Osteoblast (primary cell): ENCODE data around the gene RASSF1. TPM values are rescaled to one million over a fixed set of nuclear protein-coding genes. Genes with fewer than 3 reads are reported as not detected.

Experiments used
- DNase-seq: peaks from one replicate; pipeline ENCODE4 v3.0.0; 2011; ENCODE audit warnings: low spot score, mixed read lengths; ENCODE audit not compliant: insufficient read length; ENCODE audit errors: missing footprints
- H2AFZ ChIP-seq: 2 replicates; pipeline ENCODE4 v1.6.0; 2011; ENCODE audit warnings: mild to moderate bottlenecking, low read length
- H3K27ac ChIP-seq: 2 replicates; pipeline ENCODE4 v1.5.1; 2011; ENCODE audit warnings: mild to moderate bottlenecking, low read depth, low read length, moderate library complexity
- H3K27me3 ChIP-seq: 2 replicates; pipeline ENCODE4 v1.6.0; 2012; ENCODE audit warnings: mild to moderate bottlenecking, control low read depth, inconsistent platforms, low read length, moderate library complexity; ENCODE audit not compliant: insufficient read depth
- H3K36me3 ChIP-seq: 2 replicates; pipeline ENCODE4 v1.5.1; 2011; ENCODE audit warnings: mild to moderate bottlenecking, low read length, control low read depth, moderate library complexity; ENCODE audit not compliant: insufficient read depth
- H3K4me1 ChIP-seq: 2 replicates; pipeline ENCODE4 v1.5.1; 2011; ENCODE audit warnings: mild to moderate bottlenecking, low read length, control low read depth, moderate library complexity; ENCODE audit not compliant: insufficient read depth
- H3K4me2 ChIP-seq: 2 replicates; pipeline ENCODE4 v1.6.0; 2011; ENCODE audit warnings: mild to moderate bottlenecking, low read length; ENCODE audit not compliant: insufficient read depth
- H3K4me3 ChIP-seq: fragments of 200-600 bp; sonication (generic); 3 replicates; pipeline ENCODE4 v1.5.1; 2012; ENCODE audit warnings: mild to moderate bottlenecking, low read length, inconsistent platforms; ENCODE audit not compliant: insufficient read depth
- H3K79me2 ChIP-seq: 2 replicates; pipeline ENCODE4 v1.6.0; 2012; ENCODE audit warnings: mild to moderate bottlenecking, low read length, control low read depth, inconsistent platforms; ENCODE audit not compliant: insufficient read depth
- H3K9me3 ChIP-seq: 2 replicates; pipeline ENCODE4 v1.5.1; 2011; ENCODE audit warnings: low read depth, low read length, control low read depth
- H4K20me1 ChIP-seq: 2 replicates; pipeline ENCODE4 v1.6.0; 2012; ENCODE audit warnings: mild to moderate bottlenecking, low read length, control low read depth; ENCODE audit not compliant: insufficient read depth
- CTCF ChIP-seq: IDR thresholded peaks from 2 replicates; pipeline ENCODE4 v1.5.1; 2011; ENCODE audit warnings: mild to moderate bottlenecking, low read depth, low read length, moderate library complexity; ENCODE audit errors: extremely low read depth
- total RNA-seq: library from RNA; depleted of rRNA; stranded (reverse); fragments of >200 nt; gene quantifications from 2 replicates; pipeline ENCODE4 v1.2.3, GENCODE V29; 2012

RASSF1 gene
- total RNA-seq, 1 donor = 18.1 TPM

GRCh38 chr3:50336452-50337174 lies 4.0 kb downstream of the RASSF1 start:
- DNase-seq = peak; percentile 81
- H3K79me2 ChIP-seq = peaks cover 83% of the 10 kb centered on the region

GRCh38 chr3:50334339-50335075 lies 6.1 kb downstream of the RASSF1 start:
- peaks cover 91% of the 10 kb centered on the region for H3K79me2 ChIP-seq
- peaks cover 50% of the 10 kb centered on the region for H3K4me1 ChIP-seq
- no peak for TF ChIP-seq CTCF
- no peaks in the 10 kb centered on the region for H3K9me3 ChIP-seq
- no peak overlapping the region for H2AFZ ChIP-seq
- H3K36me3 ChIP-seq = peaks cover 30% of the 10 kb centered on the region
- H3K27ac ChIP-seq = peak overlapping the region; percentile 84
- DNase-seq = no peak
- H3K4me3 ChIP-seq = peak overlapping the region; percentile 37
- peak overlapping the region; percentile 83 for H3K4me2 ChIP-seq
- H4K20me1 ChIP-seq = peaks cover 49% of the 10 kb centered on the region
- no peaks in the 10 kb centered on the region for H3K27me3 ChIP-seq

More at GRCh38 chr3:50336452-50337174, 4.0 kb downstream of the RASSF1 start:
- H4K20me1 ChIP-seq = peaks cover 33% of the 10 kb centered on the region
- peaks cover 9% of the 10 kb centered on the region for H3K36me3 ChIP-seq
- H3K4me1 ChIP-seq = peaks cover 64% of the 10 kb centered on the region
- H2AFZ ChIP-seq = peak overlapping the region; percentile 25
- peak overlapping the region; percentile 84 for H3K27ac ChIP-seq
- TF ChIP-seq CTCF = no peak
- H3K4me3 ChIP-seq = peak overlapping the region; percentile 90
- H3K27me3 ChIP-seq = no peaks in the 10 kb centered on the region
- H3K4me2 ChIP-seq = peak overlapping the region; percentile 83
- no peaks in the 10 kb centered on the region for H3K9me3 ChIP-seq

- Histone ChIP-seq H3K9me3 (no peaks in the 10 kb centered on the region), H3K4me3 (peak overlapping the region; percentile 37), H3K27me3 (no peaks in the 10 kb centered on the region), H3K27ac (peak overlapping the region; percentile 84), H3K36me3 (peaks cover 34% of the 10 kb centered on the region), H3K4me2 (peak overlapping the region; percentile 83), H3K79me2 (peaks cover 86% of the 10 kb centered on the region), H4K20me1 (peaks cover 49% of the 10 kb centered on the region), H2AFZ (no peak overlapping the region), H3K4me1 (peaks cover 45% of the 10 kb centered on the region)
- TF ChIP-seq CTCF = no peak
- DNase-seq = peak; percentile 97
Observed at GRCh38 chr3:50333744-50334328, 6.8 kb downstream of the RASSF1 start.

GRCh38 chr3:50331364-50331907 lies 9.2 kb downstream of the RASSF1 start:
- H4K20me1 ChIP-seq = peaks cover 53% of the 10 kb centered on the region

More at GRCh38 chr3:50331364-50331907, 9.2 kb downstream of the RASSF1 start:
- Histone ChIP-seq H3K4me3 (no peak overlapping the region), H3K27me3 (no peaks in the 10 kb centered on the region), H3K36me3 (peaks cover 36% of the 10 kb centered on the region), H3K79me2 (peaks cover 83% of the 10 kb centered on the region), H3K4me1 (peaks cover 47% of the 10 kb centered on the region), H3K4me2 (no peak overlapping the region), H3K9me3 (no peaks in the 10 kb centered on the region), H3K27ac (no peak overlapping the region), H2AFZ (no peak overlapping the region)
- no peak for TF ChIP-seq CTCF
- no peak for DNase-seq
